Measurements from ENCODE around the gene AP1B1.
A peak's percentile ranks its signal among the peaks of the same experiment; 100 is the strongest.

The AP1B1 gene

DNA sequence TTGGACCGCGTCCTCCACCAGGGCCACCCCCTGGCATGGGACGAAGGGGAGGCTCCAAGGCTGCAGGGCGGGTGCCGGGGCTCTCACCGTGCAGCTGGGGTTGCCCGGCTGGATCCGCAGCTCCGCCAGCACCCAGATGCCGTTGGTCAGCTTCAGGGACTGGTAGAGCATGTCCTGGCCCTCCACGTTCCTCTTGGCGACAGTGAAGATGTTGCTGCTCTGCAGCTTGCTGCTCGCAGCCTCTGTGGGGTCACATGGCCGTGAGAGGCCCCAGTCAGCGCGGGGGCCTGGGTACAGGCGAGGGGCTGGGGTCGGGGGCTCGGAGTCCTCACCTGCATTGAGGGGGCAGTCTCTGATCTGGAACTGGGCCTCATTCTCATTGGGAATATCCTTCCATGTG, 58.1 kb downstream of the AP1B1 start:
- no peak for DNase-seq

DNA sequence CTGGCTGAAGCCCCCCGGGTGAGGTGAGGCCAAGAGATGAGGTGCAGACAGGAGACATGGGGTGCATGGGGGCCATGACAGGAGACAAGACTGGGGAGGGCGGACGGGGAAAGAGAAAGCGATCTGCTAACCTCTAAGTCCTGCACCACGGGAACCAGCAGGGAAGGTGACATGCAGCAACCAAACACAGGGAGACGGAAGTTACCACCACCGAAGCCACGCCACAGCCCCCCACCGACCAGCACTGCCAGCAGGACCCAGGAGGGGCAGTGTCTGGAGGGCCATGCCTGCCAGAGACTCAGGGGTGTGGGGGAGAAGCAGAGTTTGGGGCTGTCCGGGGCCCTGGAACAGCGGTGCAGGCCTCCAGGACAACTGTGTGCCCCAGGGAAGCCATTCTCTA, 58.8 kb downstream of the AP1B1 start:
- no peak for DNase-seq

DNA sequence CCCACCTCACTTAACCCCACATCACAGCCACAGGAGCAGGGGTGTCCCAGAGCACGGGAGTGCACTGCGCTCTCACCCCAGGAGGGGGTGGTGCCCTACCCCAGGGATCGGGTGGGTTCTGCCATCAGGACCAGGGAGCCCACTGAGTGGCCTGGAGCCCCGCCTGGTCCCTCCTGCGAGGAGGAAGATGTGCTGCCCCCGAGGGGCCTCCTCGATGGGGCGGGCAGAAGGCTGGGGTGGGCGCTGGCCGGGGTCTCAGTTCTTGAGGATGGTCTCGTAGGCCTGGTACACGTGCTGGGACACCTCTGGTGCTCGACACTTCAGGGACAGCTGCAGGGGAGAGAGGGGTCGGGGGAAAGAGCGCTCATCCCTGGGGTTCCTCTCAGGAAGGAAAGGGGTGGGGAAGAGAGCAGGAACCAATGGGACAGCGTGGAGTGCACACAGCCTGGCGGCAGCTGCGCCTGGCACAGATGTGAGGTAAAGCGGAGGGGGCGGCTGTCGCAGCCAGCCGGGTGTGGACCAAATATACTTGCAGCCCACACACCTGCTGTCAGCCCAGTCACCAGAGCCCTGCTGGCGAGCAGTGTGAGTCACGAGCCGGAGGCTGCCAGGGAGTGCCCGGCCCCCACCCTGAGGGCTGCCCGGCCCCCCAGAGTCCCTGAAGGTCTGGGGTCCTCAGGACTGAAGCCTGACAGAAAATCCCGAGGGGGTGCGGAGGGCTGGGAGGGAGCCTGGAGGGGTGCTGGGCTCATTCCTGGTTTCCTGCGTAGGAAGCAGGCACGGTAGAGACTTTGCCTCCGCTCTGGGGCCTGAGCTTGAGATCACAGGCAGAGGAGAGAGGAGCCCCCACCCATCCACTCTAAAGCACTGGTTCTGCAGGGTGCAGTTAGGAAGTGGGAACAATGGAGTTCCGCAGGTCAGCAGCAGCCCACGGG, 59.5 kb downstream of the AP1B1 start:
- DNase-seq: no peak

DNA sequence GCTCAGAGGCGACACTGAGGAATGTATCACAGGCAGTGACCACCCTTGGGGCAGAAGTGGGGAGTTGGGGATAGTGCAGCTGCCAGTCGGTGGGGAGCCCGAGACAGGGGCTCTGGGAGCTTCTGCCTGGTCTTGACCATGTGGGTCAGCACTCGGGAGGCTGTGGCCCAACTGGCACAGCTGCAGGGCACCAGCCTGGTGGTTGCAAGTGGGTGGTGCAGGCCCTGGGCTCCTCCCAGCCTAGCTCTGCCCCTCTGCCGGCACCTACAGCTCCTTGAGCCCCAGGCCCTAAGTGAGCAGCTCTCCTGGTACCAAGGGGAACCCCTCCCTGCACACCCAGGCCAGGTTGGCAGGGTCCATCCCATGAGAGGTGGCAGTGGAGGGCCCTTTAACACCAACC, 60.3 kb downstream of the AP1B1 start:
- DNase-seq: no peak

DNA sequence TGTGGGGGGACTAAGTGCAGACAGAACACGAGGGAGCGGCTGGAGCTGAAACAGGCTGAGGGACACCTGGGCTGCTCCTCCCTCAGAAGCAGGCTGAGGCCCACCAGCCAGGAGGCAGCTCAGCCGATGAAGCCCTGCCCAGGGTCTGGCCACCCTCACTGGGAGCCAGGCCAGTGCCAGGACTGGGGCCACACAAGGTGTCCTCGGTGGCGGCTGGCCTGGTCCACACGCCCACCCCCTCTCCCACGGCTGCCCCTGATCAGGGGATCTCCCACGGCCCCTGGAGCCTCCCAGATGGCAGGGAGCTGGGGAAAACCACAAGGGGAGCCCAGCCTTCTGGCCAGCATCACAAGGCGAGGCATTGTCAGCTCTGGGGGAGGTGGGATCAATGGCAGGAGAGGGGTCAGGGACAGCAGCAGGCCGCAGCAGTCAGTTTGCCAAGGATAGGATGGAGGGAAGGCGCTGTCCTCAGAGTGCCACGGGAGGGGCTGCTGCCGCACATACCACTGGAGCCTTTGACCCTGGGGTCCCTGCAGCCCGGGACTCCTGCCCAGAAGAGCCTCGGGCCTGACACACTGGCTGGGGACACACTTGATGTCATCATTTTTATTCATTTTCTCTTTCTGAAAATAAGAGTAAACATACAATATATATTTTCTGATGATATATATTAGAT, 61.1 kb downstream of the AP1B1 start:
- no peak for DNase-seq

DNA sequence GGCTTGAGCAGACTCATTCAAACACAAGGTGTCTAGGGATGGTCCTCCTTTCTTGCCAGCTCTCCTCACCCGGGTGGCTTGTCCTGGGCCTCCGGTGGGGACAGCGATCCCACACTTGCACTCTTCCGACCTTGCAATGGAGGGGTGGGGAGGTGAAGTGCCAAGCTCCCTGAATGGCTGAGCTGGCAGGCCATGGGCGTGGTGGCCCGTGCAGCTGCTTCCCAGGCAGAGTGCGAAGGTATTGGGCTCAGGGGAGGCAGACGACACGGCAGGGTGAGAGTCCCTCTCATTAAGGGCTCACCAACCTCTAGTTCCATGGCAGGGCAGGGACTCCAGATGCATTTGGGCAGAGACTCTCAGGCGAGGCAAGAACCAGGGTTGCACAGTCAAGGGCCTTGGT, 61.9 kb downstream of the AP1B1 start:
- DNase-seq: no peak

DNA sequence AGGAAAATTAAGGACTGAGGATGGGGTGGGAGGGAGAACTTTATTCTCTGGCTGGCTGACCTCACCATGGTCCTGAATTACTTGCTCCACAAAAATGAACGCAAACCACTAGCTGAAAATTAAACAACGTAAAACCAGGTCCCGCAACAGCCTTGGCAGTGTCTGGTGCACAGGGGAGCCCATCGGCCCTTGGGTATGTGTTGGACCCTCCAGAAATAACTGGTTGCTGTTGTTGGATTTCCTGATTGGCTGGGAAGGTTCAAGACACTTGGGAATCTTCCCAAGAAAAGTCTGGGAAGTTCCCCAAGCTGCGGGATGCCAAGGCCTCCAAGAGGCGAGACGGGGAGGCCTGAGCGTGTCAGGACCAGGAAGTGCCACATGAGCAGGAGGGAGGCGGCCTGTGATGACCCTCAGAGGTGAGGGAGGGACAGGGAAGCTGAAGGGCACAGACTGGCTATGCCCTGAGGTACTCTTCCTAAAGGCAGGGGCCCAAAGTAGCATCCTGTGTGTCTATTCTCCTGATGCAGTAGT, 62.5 kb downstream of the AP1B1 start:
- DNase-seq: no peak

DNA sequence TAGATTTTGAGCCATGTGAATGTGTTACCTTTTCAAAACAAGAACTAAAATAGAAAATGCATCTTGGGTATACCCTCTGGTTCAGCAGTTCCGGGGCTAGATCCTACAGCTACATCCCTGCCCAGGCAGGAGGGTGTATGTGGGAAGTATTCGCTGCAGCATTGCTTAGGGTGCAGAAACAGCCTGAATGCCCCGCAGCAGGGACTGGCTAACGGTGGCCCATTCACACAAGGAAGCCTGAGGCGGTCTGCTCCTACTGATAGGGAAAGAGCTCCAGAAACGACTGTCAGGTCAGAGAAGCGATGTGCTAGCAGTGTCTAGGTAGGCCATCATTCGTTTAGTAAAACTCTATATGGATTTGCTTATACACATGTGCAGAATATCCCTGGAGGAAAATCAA, 63.0 kb downstream of the AP1B1 start:
- no peak for DNase-seq

DNA sequence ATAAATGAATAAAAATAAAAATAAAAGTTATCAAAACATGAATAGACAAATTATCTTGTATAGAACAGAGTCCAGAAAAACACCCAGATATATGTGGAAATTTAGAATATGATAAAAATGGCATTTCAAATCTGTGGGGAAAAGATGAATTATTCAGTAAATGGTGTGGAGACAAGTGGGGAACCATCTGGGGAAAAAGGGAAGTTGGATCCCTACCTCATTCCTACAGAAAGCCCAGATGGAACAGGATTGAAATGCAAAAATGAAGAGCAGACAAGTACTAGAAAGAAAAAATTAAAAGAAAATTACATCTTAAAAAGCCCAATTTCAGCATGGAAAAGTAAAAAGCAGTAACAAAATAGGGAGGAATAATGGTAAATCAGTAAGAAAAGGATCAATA, 64.7 kb downstream of the AP1B1 start:
- no peak for DNase-seq

DNA sequence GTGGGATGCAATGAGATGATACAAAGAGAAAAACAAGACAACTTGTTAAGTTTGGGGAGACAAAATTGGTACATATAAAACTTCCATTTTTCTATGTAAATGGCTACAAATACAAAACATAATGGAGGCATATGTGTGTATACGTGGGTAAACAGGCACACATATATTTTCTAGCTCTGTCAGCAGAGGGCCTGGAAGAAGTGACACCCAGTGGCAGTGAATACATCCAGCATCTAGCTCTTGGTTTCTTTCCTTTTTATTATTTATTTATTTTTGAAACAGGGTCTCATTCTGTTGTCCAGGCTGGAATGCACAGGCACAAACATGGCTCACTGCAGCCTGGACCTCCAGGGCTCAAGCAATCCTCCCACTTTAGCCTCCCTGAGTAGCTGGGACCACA, 67.8 kb downstream of the AP1B1 start:
- no peak for DNase-seq

DNA sequence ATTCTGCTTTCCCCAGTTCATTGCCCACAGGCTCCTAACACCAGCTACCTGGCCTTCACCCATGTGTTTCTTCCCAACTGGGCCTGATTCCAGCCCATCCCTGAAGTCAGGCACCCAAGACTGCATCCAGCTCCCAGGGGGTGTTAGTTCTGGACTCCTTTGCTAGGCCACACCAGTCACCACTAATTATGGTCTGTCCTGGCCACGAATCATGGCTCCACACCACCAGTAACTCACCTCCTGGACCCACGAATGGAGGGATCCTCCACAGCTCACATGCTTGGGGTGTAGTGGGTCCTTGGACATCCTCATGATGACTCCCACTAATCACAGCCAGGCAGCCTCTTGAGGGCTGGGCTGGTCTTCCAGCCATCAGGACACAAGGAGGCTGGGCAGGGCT, 69.3 kb downstream of the AP1B1 start:
- DNase-seq: peak; percentile 33

DNA sequence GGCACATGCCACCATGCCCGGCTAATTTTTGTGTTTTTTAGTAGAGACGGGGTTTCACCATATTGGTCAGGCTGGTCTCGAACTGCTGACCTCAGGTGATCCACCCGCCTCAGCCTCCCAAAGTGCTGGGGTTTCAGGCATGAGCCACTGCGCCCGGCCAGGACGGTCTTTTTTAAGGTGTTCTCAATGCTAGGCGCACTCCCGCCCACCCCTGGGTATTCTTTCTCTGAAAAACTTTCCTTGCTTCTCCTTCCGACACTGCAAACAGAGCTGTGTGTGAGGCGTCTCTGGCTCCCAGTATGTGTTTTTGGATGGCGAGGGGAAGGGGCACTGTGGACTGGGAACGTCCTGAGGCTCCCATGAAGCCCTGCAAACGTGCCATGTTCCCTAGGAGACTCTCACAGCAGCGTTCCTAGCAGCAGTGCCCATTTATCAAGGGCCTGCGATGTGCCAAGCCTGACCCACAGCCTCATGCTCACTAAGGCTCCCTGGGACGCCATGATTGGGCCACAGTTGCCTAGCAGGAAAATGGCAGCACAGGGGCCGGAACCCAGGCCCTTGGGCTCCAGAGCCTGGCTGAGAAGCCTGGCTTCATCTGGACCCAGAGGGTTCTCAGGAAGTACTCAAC, 70.4 kb downstream of the AP1B1 start:
- no peak for DNase-seq

DNA sequence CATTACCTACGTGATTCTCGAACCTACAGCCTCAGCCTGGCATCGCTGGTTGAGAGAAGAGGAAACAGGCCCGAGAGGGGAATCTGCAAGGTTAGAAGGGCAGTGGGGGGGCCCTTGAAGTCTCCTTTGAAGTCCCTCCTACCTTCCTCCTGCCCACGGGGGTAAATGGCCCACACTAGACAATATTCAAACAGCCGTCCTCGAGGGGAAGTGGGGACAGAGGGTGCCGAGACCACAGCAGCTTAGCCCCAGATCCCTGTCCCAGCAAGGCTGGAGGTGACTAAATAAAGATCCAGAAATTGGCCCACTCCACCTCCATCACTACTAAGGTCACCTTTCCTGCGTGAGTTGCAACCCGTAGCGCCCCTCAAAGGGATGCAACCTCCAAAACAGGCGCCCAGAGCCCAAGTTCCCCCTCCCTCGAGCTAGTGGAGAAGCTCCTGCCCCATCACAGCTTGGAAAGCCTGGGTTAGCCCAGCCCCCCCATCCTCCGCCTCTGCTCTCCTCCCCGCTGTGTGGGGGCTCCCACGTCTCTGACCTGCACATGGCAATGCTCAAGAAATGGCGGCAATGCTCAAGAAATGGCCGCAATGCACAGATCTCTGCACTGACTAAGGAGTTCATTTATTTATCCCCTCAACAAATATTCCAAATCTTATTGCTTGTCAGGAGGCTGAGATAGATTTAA, 72.1 kb downstream of the AP1B1 start:
- peak; percentile 28 for DNase-seq

DNA sequence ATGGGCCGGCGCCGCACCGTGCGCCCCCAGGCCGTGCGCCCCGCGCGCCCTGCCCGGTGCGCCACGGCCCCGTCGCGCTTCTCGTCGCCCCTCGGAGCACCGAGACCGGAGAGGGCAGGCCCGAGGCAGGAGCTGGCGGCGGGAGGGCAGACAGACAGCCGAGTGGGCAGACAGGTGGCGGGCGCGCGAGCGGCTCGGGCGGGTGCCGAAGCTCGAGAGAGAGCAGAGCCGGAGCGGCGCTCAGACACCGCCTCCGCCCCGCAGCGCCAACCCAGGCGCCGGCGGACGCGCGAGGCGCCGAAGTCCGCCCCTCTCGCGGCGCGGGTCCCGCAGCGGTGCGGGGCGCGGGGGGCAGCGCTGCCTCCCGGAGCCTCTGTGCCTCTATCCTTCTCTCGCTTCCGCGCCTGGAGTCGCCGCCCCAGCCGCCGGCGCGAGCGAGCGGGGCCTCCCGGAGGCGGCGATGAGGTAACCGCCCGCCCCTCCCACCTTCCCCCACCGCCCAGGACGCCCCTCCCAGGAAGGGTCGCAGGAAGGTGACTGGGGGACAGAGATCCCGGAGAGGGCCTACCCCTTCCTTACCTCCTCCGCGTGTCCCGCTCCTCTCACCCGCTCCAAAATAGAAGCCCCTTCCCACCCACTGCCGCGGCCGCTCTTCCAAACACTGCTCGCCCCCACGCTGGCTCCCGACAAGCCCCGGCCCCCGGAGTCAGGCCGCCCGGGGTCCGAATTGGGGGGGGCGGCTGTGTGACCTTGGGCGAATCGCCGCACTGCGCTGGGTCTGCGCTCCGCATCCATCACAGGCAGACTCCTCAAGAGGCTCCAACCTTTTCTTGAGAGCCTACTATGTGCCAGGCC, 72.9 kb downstream of the AP1B1 start, which contains the start of gene RASL10A:
TSS of gene RASL10A (minus strand) at position 412 of the 855 bp plus-strand sequence. CDS start 451 bp downstream, outside the sequence.
- DNase-seq: no peak

DNA sequence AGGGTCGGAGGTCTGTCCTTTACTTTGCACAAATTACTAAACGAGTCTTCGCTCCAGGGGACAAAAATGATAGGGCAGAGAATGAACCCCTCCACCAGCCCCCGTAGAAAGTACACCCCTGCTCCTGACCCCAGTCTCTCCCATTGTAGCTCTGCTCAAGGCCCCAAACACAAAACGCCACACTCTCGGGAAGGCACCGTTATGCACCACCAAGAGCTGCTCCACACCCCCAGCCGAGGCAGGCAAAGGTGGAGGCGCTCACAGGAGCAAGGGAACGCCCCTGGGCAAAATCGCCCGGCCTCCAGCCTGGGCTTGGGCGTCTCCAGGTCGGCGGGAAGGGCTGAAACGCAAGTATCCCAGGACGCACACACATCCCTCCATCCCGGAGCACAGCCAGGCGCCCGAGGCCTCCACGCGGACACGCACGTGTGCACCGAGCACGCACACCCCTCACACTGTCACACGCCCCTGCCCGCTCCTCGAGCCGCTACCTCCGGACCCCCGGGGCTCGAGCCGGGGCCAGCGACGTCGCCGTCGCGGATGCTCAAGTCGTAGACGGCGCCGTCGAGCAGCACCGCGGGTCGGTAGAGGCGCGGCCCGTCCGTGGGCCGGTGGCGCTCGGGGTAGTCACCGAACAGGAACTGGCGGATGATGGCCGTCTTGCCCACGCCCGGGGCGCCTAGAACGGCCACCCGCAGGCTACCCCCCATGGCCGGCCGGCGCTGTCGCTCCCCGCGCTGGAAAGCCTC, 73.7 kb downstream of the AP1B1 start:
- no peak for DNase-seq

DNA sequence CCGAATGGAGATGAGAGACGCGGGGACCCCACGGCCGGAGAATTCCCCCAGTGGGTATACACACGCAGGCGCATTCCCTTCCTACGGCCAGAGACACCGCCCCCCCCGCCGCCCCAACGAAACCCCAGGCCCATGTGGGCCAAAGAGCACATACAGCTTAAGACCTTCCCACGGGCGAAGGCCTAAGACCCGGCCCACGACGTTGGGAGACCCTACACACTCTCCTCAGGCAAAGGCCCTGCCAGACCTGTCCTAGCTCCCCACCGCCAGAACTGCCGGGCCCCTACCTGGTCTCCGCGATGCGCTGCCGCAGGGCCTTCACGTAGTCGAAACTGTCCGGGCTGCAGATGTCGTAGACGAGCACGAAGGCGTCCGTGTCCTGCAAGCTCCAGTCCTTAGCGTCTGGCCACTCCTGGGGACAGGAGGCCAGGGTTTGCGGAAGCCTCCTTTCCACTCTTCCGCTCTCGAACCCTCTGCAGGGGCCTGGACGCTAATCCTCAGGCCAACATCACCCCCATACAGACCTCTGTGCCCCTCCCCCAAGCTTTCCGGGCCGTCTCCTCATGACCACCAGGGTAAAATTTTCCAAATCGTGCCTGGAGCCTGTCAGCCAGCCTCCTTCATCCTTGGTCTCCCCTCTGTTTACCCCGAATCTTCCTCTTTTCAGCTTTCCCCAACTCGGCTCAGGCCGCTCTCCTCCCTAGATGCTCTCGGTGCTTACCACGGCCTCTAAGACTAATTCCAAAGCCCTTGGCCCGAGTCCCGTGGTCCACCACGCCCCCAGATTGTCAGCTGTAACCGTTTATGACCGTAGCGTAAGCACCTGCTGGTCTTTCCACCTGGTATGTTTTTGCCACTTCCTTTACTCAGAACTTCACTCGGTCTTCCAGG, 74.5 kb downstream of the AP1B1 start:
- DNase-seq: no peak

DNA sequence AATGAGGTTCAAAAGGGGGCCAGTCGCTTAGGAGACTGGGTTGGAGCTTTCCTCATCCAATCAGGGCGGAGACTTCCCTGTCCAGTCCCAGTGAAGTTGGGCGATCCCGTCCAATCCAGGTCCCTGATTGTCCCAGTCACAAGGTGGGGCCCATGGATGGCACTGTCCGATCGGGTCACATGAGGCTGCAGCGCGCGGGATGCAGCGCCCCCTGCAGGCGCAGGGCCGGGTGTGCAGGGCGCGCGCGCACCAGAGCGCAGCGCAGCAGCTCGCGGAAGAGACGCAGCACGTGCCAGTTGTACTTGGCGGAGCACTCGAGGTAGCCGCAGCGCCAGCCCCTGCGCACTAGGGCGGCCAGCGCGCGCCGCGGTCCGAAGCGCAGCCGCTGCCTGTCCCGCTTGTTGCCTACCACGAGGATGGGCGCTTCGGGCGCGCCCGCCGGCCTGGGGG, 75.2 kb downstream of the AP1B1 start:
- no peak for DNase-seq

DNA sequence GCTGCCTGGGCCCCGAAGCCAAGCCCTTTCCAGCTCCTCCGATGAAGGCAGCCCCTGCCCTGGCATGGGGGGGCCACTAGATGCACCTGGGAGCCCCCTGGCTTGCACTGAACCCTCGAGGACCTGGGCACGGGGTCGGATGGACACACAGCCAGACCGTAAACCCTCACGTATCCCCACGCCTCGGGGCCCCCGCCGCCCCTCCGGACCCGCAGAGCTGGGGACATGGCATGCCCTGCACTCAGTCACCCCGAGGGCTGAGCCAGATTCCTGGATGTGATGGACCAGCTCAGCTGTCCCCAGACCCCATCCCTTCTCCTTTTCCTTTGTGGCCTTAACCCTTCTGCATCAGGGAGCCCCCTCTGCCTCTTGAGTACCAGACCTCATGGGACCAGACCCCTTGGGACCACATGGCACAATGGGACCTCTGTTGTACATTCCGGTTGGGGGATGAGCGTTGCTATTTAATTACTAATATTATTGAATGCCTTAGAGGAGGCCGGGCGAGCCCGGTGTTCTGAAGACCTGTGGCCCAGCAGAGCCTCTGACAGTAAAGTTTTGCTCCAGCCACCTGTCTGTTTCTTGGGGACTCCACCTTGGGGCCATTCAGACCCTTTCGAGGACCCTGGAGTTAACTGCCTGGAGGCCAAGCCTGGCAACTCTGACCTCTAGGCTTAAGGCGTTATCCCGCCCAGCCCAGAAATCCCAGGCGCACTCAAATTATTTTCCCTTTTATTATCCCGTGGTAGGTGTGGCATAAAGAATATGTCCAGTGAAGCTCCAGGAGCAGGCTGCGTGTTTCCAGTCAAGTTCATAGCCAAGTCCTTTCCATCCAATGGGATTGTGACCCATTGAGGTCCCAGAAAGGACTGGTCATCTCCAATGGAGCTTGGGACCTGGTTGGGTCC, 75.9 kb downstream of the AP1B1 start:
- DNase-seq: no peak

Data from left hindlimb (tissue), 1 donor.